ENCODE measurements around the gene TOM1L2.
"Not testable (repeated sequence)": the region's sequence is repeated elsewhere in the genome, so short reads cannot be mapped to it uniquely, and the experiment has no call there.

Gene TOM1L2

GRCh38 chr17:17995887-17996286 is 23.7 kb upstream of the TOM1L2 start:
- DNase-seq (ENCODE audit: extremely low read depth in 1 of 2, low read depth in 1 of 2) = not testable (repeated sequence)

DNA sequence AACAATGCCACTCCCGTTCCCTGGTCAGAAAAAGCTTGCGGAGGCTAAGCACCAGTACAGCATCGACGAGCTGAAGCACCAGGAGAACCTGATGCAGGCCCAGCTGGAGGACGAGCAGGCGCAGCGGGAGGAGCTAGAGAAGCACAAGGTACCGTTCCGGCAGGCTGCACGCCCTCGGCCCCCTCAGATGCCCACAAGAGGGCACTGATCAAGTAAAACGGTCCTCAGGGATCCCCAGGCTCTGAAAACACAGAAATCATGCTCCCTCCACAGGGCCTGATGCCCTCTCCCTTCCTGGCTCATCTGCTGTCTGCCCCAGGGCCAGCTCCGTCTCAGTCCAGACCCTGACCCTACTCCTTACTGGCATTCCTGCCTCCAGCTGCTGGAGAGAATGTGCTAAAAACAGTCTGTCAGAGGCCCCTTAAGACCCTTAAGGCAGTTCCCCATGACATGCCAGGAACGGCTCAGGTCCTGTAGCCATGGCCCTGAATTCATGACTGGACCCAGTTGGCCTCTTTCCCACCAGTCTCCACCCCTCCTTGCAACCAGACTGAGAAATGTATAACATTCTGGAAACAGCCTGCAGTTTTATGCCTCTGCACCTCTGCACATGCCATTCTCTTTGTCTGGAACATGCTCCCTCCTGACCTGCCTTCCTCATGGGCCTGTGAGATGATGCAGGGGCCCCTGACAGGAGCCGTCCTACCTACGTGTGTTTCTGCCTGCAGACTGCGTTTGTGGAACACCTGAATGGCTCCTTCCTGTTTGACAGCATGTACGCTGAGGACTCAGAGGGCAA is 22.3 kb upstream of the TOM1L2 start:
- DNase-seq (ENCODE audit: extremely low read depth in 1 of 2, low read depth in 1 of 2) = no peak

GRCh38 chr17:17993852-17994251 is 21.7 kb upstream of the TOM1L2 start:
- DNase-seq (ENCODE audit: extremely low read depth in 1 of 2, low read depth in 1 of 2) = no peak

- no peak for DNase-seq (ENCODE audit: extremely low read depth in 1 of 2, low read depth in 1 of 2)
These were observed 21.2 kb upstream of the TOM1L2 start for GRCh38 chr17:17993366-17993765.

DNA sequence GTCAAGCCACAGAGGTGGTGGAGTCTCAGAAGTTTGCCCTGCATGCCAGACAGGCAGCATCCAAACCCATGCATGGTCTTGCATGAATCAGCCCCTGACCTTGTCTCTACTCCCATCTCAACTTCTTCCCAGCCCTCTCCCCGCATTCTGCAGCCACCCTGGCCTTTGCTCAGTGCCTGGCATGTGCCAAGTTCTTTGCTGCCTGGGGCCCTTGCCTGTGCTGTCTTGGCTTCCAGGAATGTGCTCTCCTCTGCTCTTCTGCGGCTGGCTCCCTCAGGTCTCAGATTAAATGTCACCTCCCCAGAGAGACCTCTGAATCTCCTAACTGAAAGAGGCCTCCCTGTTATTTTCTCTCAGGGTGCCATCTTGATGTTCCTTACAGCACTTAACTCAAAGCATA is 18.1 kb upstream of the TOM1L2 start:
- DNase-seq (ENCODE audit: extremely low read depth in 1 of 2, low read depth in 1 of 2) = no peak

- DNase-seq (ENCODE audit: extremely low read depth in 1 of 2, low read depth in 1 of 2) = no peak
These were observed 17.4 kb upstream of the TOM1L2 start for GRCh38 chr17:17989618-17990017.

DNA sequence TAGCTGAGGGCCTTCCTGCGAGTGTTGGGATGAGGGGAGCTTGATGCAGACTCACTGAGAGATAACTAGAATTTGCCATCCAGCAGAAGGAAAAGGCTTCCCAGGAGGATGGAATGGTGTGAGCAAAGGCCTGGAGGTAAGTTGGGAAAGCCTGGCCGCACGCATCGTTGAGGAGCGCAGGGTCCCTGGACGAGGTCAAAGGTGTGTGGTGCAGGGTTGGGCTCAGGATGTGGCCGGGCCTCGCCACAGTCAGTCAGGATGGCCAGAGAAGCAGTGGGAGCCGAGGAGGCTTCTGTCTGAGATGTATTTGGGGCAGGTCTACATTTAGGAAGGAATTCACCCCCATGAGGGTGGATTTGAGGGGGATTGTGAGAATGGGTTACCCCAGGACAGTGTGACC is 16.9 kb upstream of the TOM1L2 start:
- no peak for DNase-seq (ENCODE audit: extremely low read depth in 1 of 2, low read depth in 1 of 2)

DNA sequence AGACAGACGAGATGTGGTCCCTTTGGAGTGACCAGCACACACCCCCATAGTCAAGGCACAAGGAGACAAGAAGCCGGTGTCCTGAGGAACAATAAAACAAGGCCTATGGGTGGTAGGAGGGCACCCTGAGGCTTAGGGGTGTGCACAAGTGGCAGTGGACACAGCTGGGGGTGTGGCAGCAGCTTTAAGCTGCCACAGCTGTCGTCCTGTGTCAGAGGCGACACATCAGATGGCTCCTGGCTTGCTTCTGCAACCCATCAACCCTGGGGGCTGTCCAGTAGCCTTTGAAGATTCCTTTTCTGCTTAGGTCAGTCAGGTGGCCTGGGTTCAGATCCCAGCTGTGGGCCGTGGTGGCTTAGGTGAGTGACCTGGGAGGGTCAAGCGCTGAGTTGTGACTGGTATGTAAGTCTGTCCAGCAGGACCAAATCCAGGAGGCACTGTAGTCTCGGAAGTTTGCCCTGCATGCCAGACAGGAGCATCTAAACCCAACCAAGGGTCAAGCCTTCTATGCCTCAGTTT is 16.3 kb upstream of the TOM1L2 start:
- no peak for DNase-seq (ENCODE audit: extremely low read depth in 1 of 2, low read depth in 1 of 2)

GRCh38 chr17:17987901-17988300 is 15.7 kb upstream of the TOM1L2 start:
- no peak for DNase-seq (ENCODE audit: extremely low read depth in 1 of 2, low read depth in 1 of 2)

- no peak for DNase-seq (ENCODE audit: extremely low read depth in 1 of 2, low read depth in 1 of 2)
These were observed 15.1 kb upstream of the TOM1L2 start for GRCh38 chr17:17987187-17987896.

DNA sequence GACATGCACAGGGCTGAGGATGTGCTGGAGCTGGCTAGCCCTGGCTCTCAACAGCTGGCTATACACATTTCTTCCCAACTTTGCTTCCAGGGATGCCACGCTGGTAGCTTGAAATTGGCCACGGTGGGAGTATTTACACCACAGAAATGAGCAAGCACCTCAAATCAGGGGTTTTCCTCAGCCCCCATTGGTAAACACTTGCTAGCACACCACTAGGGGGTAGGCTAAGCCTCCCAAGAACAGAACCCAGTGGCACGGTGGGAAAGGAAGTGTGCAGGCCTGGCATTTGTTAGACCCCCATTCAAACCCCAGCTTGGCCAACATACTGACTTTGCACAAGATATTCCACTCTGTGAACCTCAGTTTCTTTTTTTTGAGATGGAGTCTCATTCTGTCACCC is 13.4 kb upstream of the TOM1L2 start:
- no peak for DNase-seq (ENCODE audit: extremely low read depth in 1 of 2, low read depth in 1 of 2)

DNA sequence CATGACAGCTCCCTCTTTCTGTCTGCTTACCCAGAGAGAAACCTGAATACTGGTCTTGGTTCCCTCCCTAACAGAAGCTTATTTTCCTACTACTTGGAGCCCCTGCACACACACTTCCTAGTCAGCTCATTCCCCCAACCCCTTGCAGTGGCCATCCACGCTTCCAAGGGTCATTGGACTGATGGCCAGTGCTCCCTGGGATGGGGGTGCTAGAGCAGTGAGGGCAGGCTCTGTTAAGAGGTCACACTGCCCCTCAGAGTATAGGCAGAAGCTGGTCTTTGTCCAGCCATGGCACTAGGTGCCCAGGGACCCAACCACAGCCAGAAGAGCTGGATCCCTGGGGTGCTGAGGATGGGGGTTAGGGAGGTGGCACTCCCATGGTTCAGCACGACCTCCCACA is 13.0 kb upstream of the TOM1L2 start:
- DNase-seq (ENCODE audit: extremely low read depth in 1 of 2, low read depth in 1 of 2) = no peak

DNA sequence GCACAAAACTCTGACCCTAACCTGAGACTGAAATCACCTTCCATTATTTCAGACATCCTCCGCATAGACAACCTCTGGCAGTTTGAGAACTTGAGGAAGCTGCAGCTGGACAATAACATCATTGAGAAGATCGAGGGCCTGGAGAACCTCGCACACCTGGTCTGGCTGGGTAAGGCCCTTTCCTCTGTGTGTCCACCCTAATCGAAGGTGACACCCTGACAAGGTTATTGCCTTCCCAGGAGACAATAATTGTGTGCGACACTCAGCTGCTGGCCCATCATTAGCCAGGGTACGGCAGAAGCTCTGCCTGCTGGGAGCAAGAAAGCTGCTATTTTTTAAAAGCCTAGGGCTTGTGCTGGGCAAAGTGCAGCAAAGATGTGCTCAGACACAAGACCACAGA is 11.6 kb upstream of the TOM1L2 start:
- no peak for DNase-seq (ENCODE audit: extremely low read depth in 1 of 2, low read depth in 1 of 2)

DNA sequence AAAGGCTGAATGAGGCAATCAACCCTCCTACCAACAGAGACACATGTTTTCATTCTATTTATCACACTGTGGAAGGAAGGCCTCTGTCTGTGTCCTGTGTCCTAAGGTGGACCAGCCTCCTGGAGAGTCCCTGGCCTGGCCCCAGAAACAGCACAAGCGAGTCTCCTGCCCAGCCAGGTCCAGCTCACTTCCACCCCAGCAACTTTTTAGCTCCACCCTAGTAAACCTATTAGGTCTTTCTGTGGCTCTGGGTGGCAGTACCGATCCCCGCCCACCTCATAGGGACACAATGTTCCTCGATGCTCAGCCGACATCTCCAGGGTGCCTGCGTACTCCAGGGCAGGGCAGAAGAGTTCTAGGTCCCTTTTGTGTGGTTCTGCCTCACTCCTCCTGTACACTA is 11.2 kb upstream of the TOM1L2 start:
- no peak for DNase-seq (ENCODE audit: extremely low read depth in 1 of 2, low read depth in 1 of 2)

GRCh38 chr17:17982801-17983200 is 10.6 kb upstream of the TOM1L2 start:
- no peak for DNase-seq (ENCODE audit: extremely low read depth in 1 of 2, low read depth in 1 of 2)

GRCh38 chr17:17981330-17981729 is 9.1 kb upstream of the TOM1L2 start:
- no peak for DNase-seq (ENCODE audit: extremely low read depth in 1 of 2, low read depth in 1 of 2)

GRCh38 chr17:17979778-17980177 is 7.6 kb upstream of the TOM1L2 start:
- no peak for DNase-seq (ENCODE audit: extremely low read depth in 1 of 2, low read depth in 1 of 2)

DNA sequence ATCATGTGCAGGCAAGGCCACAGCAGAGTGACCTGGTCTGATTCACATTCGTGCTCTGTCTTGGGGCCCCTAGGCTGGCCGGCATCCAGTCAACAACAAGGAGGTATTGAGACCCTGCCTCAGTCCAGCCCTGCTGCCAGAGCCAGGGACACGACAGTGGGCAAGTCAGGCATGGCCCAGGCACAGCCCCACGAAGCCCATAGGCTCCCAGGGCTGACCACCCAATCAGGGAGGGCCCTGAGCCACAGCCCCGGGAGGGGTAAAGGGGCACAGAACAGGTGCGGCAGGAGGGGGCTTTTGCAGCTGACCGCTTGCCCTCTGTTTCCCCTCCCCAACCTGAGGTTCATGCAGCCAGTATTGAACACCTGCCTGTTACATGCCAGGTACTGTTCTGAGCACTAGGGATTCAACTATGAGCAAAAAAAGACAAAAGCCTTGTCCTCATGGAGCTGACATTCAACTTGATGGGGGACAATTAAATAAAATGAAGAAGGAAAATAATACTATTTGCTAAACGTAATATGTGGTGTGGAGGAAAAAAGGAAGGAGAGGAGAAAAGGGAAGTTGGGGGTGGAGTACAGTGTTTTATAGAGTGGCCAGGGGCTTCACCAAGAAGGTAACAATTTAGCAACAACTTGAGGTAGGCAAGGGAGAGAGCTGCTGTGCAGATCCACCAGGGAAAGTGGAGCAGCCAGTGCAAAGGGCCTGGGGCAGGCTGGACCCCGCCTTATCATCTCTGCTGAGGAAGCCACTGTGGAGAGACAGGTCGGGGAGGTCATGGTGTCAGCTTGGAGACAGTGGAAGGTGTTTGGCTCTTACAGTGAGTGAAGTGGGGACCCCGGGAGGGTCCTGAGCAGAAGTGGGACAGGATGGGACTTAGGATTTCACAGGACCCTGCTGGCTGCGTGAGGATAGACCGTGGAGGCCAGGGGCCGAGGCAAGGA is 6.6 kb upstream of the TOM1L2 start:
- no peak for DNase-seq (ENCODE audit: extremely low read depth in 1 of 2, low read depth in 1 of 2)

DNA sequence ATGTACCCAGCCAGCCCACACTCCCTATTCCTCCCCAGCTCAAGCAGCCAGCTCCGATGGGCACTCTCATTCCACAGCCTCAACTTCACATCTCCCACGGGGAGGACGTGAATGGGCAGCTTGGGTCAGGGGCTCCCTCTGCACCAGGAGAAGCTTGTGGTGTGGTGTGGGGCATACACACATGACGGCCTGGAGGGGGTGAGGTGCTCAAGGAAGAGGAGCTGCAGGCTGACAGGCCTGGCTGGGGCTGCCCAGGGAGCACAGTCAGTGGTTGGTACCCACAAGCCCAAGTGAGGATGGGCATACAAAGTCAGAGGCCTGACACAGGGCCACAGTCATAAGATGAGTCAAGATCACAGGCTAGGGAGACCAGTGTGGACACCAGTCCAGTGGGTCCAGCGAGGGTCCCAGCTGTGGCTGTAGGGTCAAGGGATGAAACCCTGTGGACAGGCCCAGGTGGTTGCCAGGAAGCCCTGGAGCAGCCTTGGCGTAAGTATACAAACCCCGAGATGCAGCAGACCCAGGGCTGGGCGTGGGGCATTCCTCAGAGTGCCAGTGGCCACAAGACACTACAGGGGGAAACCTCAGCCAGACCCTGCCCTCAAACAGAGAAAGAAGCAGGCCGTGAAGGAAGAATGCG is 4.9 kb upstream of the TOM1L2 start:
- DNase-seq (ENCODE audit: extremely low read depth in 1 of 2, low read depth in 1 of 2) = no peak

DNA sequence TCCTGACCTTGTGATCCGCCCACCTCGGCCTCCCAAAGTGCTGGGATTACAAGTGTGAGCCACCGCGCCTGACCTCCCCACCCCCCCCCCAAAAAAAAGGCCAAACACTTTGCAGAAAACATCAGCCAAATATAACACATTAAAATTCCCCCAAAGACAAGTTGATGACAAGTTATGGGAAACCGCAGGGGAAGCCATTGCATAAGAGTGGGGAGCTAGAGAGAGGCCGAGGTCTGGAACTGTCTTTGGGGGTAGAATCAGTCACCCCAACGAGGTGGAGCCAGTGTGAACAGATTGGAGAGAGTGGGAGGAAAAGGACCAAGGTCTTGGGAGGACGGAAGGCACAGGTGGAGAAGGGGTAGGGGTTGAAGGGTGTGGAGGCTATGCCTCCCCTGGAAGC is 3.2 kb upstream of the TOM1L2 start:
- no peak for DNase-seq (ENCODE audit: extremely low read depth in 1 of 2, low read depth in 1 of 2)

DNA sequence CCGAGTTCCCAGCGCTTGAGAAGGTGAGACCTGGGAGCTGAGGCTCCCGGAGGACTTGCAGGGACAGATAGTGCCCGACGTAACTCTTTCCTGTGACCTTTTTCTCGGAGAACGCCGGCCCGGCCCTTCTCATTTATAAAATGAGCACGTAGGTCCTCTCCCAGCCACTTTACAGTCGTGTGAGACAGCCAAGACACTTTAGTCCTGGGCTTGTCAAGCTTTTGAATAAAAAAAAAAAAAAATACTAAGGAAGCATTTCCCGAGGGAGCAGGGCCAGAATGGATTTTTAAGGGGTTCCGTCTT is 703 bp upstream of the TOM1L2 start:
- DNase-seq (ENCODE audit: extremely low read depth in 1 of 2, low read depth in 1 of 2) = no peak

Measured in activated CD8-positive, alpha-beta memory T cell treated with anti-CD3 and anti-CD28 coated beads for 1 hour (primary cell).